Cardiac muscle cell (in vitro differentiated cells and primary cell): ENCODE results near the gene PEF1. TPM values are rescaled to one million over a fixed set of nuclear protein-coding genes. Genes with fewer than 3 reads are reported as not detected.

Experiments
- DNase-seq, 2 donors: peaks; one replicate each; pipeline versions ENCODE4 v3.0.0 to v3.0.0-alpha.2; 2010 to 2017; ENCODE audit warnings: low read depth in 1 of 2, low spot score in 1 of 2
- H3K27ac ChIP-seq: fragments of 200-600 bp; sonication (generic); 2 replicates; pipeline ENCODE4 v1.5.1; 2016
- H3K27me3 ChIP-seq: fragments of 200-600 bp; sonication (generic); 2 replicates; pipeline ENCODE4 v1.6.0; 2016; ENCODE audit warnings: control low read depth
- H3K36me3 ChIP-seq: fragments of 200-600 bp; sonication (generic); 2 replicates; pipeline ENCODE4 v1.5.1; 2016; ENCODE audit warnings: control low read depth
- H3K4me1 ChIP-seq: fragments of 200-600 bp; sonication (generic); 2 replicates; pipeline ENCODE4 v1.8.1; 2017; ENCODE audit warnings: low read depth, mild to moderate bottlenecking, mixed run types
- H3K4me3 ChIP-seq: fragments of 200-600 bp; sonication (generic); 2 replicates; pipeline ENCODE4 v1.5.1; 2016; ENCODE audit warnings: mild to moderate bottlenecking
- H3K9me3 ChIP-seq: fragments of 200-600 bp; sonication (generic); 2 replicates; pipeline ENCODE4 v1.5.1; 2017; ENCODE audit warnings: low read depth, mild to moderate bottlenecking, control low read depth
- CTCF ChIP-seq: IDR thresholded peaks from 2 replicates; pipeline ENCODE4 v1.5.1; 2012; ENCODE audit warnings: low read depth, mild to moderate bottlenecking, low read length
- polyA plus RNA-seq: library from polyadenylated mRNA; unstranded; fragments of >200 nt; fragmentation: Nextera tagmentation; extraction: Ambion mirVana; gene quantifications from 2 replicates; pipeline ENCODE4 v1.2.1, GENCODE V29; 2016
- total RNA-seq: library from RNA; depleted of rRNA; stranded (reverse); fragments of >200 nt; gene quantifications from 2 replicates; pipeline ENCODE4 v1.2.3, GENCODE V29; 2016

The PEF1 gene
- total and polyA plus RNA-seq, 2 experiments from 2014 or later, result 89.3 to 97.8 TPM

DNA sequence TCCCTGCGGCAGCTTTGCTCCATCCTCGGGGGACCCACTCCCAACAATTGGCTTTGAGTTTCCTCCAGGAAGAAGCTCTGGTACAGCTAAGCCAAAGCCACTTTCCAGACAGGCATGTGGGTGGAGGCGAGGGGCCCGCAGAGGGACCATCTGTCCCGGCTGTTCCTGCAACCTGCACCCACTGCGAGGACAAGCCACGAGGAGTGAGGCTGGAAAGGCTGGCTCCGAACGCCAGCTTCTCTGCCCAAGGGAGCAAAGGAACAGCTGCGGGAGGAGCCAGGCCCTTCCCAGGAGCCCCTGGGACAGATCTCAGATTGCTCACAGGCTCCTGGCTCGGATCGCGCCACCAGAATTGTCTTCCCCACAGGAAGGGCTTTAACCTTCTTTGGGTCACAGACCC is 28.3 kb upstream of the PEF1 start:
- H3K27ac ChIP-seq, result no peak overlapping the region
- no peak for DNase-seq

DNA sequence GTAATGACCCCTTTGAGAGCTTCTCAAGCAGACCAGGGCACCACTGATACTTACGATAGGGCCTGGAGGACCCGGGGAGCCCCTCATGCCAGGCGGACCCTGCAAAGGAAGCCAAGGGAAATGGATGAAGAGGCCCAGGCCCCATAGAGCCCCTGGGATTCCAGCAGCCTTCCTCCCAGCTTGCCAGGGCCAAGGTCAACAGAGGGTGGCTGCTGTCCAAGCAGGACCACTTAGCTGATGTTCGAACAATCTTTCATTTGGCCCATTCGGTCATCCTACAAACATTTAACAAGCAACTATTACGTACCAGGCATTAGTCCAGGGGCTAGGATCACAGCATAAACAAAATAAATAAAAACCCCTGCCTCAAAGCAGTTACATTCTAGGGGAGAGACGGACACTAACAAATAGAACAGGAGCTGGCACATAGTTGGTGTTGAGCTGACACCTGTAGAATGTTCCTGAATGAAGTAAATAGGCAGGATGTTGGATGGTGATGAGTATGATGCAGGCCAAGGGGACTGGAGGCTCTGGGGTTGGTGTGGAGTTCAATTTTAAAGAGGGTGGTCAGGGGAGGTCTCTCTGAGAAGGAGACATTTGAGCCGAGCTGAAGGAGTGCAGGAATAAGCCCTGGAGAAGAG is 27.0 kb upstream of the PEF1 start:
- Histone ChIP-seq H3K4me3 (no peak overlapping the region), H3K27ac (no peak overlapping the region), H3K36me3 (no peaks in the 10 kb centered on the region), H3K4me1 (peaks cover 41% of the 10 kb centered on the region), H3K27me3 (no peaks in the 10 kb centered on the region), H3K9me3 (no peaks in the 10 kb centered on the region)
- DNase-seq, result no peak
- no peak for TF ChIP-seq CTCF

More for the DNA sequence above, 28.3 kb upstream of the PEF1 start:
- H3K4me3 ChIP-seq, result no peak overlapping the region
- no peaks in the 10 kb centered on the region for H3K27me3 ChIP-seq
- H3K4me1 ChIP-seq, result peaks cover 41% of the 10 kb centered on the region
- H3K36me3 ChIP-seq, result no peaks in the 10 kb centered on the region
- no peak for TF ChIP-seq CTCF
- H3K9me3 ChIP-seq, result no peaks in the 10 kb centered on the region

GRCh38 chr1:31671147-31671546 is 26.5 kb upstream of the PEF1 start:
- no peak for TF ChIP-seq CTCF
- H3K27me3 ChIP-seq, result no peaks in the 10 kb centered on the region
- H3K4me3 ChIP-seq, result no peak overlapping the region
- H3K9me3 ChIP-seq, result no peaks in the 10 kb centered on the region
- peaks cover 39% of the 10 kb centered on the region for H3K4me1 ChIP-seq
- no peak for DNase-seq
- H3K36me3 ChIP-seq, result no peaks in the 10 kb centered on the region
- no peak overlapping the region for H3K27ac ChIP-seq

GRCh38 chr1:31670593-31670964 is 25.9 kb upstream of the PEF1 start:
- peaks cover 33% of the 10 kb centered on the region for H3K4me1 ChIP-seq
- H3K9me3 ChIP-seq, result no peaks in the 10 kb centered on the region
- no peak for DNase-seq
- H3K27ac ChIP-seq, result peak overlapping the region; percentile 68
- H3K27me3 ChIP-seq, result no peaks in the 10 kb centered on the region
- H3K36me3 ChIP-seq, result no peaks in the 10 kb centered on the region
- no peak overlapping the region for H3K4me3 ChIP-seq
- TF ChIP-seq CTCF, result no peak

DNA sequence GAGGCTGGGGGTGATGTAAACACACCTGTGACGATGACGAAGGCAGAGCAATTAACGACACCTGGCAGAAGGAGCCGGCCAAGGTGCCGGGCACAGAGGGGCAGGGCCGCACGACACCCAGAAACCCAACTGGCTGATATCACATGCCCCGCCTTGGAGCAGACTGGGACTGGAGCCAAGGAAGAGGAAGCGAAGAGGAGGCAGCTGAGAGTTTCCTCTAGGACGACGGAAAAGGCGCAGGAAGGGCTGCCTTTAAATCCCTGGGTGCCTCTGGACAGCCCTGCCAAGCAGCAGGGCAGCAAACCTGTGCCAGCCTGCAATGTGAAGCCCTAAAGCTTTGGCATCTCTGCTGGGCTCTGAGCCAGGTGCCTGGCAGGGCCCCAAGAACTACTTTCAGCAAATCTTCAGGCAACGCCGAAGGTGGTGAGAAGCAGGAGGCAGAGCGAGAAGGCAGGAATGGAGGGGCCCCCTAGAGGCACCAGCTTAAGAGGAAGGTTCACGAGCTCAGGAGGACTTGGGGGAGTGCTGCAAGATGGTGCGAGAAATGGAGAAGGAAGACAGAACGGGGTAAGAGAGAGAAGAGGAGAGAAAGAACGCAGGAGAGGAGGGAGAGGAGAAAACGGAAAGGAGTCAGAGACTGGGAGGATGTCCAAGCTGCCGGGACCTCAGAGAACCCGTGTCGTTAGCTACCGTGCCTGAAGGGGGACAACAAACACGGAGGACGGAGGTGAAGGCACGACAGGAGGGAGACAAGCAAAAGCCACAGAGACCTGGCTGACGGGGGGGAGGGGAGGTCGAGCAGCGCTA is 25.3 kb upstream of the PEF1 start:
- H3K27ac ChIP-seq, result peak overlapping the region; percentile 68
- peak; percentile 47 to 70 for DNase-seq
- peaks cover 29% of the 10 kb centered on the region for H3K4me1 ChIP-seq
- H3K9me3 ChIP-seq, result no peaks in the 10 kb centered on the region
- no peak overlapping the region for H3K4me3 ChIP-seq
- no peaks in the 10 kb centered on the region for H3K36me3 ChIP-seq
- peak; percentile 31 for TF ChIP-seq CTCF
- no peaks in the 10 kb centered on the region for H3K27me3 ChIP-seq
